HG03354 (cell line): Measurements from ENCODE around the gene LIN7A.
"Not testable (repeated sequence)": the region's sequence is repeated elsewhere in the genome, so short reads cannot be mapped to it uniquely, and the experiment has no call there.

Experiments used
- ATAC-seq: cut with Tn5 transposase; IDR thresholded peaks from one replicate; pipeline ENCODE4 v1.9.1; 2021; ENCODE audit warnings: mild to moderate bottlenecking; ENCODE audit not compliant: unreplicated experiment, poor library complexity, severe bottlenecking

LIN7A gene

DNA sequence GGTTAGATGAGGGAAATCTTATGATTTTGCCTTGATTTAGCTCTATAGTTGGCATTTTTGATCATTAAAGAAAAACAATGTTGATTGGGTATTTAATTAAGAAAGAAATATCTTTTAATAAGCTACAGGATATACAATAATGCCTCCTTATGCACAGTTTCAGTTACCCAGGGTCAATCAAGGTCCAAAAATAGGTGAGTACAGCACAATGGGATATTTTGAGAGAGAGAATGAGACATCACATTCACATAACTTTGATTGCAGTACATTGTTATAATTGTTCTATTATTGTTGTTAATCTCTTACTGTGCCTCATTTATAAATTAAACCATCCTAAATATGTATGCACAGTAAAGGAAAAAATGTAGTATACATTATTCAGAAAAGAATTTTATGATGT, 118.9 kb downstream of the LIN7A start:
- ATAC-seq: no peak

DNA sequence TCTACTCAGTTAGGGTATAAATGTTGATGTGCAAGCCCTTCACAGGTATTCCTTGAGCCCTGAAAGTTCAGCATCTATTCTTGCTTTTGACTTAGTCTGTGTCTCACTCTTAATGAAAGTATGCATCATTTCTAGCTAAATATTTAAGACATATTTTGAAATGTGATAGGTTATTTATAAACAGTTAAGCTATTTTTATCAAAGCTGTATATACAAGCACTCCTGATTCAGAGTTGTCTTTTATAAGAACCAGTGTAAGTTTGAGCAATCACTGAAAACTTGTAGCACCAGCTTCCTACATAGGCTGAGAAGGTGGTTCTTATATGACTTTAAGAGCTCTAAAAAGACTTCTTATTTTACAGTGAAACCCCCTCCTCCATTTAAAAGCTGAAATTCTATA, 122.4 kb downstream of the LIN7A start:
- ATAC-seq: no peak

DNA sequence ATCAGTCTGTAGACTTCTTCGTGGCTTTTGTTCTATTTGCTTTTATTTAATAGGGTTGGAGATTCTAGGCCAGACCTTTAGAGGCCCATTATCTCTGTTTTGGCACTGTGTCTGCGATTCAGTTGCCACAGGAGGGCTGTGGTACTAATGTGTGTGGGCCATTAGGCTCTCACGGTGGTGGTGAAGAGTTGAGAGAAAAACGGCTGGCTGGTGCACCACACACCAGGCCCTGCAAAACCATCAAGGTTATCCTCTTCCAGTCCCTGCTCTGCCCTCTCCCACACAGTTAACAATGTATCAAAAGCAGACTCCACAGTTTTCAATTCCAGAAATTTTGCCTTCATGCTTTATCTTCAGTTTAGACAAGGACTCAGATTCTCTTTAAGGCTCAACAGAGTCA, 123.3 kb downstream of the LIN7A start:
- no peak for ATAC-seq

DNA sequence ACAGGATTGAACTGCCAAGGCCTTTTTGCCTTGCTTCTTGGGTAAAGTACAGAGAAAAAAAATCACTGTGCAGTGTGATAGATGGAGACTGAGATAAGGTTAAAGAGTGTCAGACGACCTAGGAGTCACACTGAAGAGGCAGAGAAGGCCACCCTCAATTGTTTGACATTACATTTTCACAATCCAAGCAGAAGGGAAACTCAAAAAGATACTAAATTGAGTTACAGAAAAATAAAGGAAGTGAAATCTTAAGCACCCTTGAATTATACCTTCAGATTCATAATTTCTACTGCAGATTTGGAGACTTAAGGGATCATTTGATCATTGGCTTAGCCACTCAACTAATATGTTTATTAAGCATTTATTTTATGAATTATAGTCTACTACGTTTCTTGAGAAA, 123.9 kb downstream of the LIN7A start:
- ATAC-seq: no peak

DNA sequence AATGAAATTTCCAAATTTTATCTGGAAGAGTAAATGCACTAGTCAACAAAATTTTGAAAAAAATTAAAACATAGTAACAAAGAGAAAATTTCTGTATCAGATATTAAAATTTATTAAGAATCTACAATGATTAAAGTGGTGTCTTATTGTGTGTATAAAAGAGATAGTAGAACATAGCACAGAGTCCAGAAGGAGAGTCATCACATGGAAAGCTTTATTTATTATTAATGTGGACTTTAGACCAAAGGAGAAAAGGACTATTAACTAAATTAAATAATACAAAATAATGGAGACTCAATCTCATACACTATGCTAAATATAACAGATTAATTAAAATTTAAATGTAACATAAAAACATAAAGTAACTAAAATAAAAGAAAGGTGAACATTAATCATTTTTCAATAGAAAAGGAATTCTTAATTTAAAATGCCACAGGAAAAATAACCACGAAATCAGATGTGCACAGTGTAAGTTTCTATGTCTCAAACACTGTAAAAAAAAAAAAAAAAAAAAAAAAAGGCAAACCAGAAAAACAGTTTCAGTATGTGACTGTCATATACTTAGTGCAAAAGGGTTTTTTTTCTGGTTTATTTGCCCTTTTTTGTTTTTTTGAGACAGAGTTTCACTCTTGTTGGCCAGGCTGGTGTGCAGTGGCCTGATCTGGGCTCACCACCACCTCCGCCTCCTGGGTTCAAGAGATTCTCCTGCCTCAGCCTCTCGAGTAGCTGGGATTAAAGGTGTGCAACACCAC, 125.6 kb downstream of the LIN7A start:
- no peak for ATAC-seq

DNA sequence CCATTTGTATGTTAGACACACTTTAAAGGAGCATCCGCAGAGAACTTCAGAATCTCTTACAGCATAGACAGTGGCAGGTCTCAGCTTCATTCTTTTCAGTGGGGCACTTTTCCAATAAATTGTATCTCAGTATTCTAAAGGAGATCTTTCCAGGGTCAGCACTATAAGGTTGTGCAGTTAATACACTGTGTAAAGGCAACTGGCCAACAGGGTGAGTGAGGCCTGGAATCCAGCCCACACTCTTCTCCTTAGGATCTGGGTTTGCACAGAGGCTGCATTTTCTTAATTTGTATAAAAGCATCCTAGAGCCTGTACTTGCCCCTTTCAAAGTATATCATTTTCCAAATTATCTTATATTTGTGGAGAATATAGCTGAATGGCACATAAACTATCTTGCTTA, 126.9 kb downstream of the LIN7A start:
- ATAC-seq: no peak

DNA sequence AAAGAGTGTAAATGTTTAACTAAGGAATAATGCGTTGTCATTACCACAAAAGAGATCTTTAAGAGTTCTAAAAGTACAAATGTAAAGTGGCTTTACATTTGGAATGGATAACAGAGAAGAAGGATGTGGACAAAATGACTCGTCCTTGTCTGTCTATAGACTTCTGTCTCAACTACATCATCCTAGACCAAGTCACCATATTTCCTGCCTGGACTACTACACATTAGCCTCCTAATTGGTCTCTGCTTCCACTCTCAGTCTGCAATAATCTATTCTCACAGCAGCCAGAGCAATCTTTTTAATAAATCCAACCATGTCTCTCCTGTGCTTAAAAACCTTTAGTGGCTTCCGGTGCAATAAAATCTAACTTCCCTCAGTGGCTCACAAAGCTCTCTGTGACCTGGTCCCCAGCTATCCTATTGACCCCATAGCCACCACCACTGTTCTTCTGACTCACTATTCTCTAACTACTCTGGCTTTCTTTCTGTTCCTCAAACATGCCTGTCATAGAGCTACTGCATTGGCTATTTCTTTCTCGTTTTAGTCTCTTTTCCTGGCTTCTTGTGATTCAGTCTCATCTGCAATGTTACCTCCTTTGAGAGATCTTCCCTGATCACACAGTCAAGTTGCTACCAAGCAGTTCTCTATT, 130.0 kb downstream of the LIN7A start:
- peak; percentile 85 for ATAC-seq

DNA sequence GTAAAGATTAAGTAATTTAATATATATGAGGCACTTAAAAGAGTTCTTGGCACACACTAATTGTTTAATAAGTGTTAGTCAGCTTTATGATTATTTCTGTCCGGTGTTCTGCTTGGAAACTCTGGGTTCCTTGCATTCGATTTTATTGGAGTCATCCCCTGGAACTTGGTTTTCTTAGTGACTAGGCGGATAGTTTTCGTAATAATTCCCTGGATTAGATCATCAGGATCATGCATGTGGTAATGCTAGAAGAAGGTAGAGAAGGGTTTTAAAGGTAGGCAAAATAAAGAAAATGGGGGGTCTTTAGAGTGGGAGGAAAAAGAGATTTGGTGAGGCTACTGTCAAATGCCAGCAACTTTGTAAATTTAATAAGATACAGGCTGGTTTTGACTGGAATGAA, 132.6 kb downstream of the LIN7A start:
- no peak for ATAC-seq

DNA sequence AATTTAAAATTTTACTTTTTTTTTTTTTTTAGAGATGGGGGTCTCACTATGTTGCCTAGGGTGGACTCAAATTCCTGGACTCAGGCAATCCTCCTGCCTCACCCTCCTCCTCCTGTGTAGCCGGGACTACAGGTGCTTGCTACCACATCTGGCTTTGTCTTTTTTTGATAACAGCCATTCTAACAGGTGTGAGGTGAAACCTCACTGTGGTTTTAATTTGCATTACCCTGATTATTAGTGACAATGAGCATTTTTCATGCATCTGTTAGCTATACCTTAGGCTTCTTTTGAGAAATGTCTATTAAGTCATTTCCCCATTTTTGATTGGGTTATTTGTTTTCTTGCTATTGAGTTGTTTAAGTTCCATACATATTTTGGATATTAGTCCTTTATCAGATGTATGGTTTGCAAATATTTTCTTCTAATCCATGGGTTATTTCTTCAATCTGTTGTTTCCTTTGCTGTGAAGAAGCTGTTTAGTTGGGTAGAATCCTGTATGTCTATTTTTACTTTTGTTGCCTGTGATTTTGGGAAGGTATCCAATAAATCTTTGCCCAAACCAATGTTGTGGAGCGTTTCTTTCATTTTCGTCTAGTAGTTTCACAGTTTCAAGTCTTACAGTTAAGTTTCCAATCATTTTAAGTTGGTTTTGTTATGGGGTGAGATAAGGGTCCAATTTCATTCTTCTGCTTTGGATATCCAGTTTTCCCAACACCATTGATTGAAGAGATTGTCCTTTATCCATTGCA, 134.9 kb downstream of the LIN7A start:
- ATAC-seq: peak; percentile 79

DNA sequence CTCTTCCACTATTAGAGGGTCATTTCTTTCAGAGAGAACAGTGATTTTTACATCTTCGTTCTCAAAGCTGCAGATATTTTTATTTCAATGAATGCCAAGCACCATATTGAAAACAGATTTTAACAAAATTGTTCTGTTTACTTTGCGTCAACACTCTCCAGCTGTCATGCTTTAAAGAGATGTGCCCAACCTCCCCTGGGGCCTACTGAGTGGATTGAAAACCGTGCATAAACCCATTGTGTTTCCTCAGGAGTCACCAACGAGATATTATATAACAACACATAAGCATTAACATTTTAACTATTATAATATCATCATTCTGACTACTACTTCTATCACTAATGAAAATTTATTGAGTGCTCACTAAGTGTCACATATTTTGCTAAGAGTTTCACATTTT, 139.5 kb downstream of the LIN7A start:
- no peak for ATAC-seq

DNA sequence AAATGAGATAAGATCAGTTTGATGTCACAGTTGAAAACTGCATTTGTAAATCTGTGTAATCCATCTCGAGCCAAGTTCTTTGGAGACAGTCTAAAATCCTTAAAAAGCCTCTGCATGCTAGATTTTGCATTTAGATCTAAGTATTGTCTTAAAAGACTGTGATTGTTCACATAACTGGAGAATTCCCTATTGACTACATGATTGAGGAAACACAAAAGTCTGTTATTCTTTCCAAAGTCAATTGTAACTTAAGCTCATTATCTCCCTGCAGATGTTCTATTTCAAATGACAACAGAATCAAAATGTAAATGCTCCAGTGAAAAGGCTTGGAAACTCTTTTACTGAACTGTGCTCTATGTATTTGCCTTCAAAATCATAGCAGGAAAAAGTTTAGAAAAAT, 143.2 kb downstream of the LIN7A start:
- no peak for ATAC-seq

DNA sequence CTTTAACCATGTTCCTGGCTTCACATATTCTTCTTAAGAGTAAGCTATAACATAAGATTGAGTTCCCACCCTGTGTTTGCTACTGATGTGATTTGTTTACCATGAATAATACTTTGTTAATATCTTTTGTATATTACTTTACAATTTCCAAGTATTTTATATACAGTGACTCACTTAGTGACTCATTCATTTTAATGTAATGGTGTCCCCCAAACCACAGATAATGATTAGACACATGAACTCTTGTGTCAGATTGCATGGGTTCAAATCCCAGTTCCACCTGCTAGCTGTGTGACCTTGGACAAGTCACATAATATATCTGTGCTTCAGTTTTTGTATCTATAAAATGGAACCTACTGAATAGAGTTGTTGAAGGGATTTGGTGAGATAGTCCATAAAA, 144.9 kb downstream of the LIN7A start:
- no peak for ATAC-seq

DNA sequence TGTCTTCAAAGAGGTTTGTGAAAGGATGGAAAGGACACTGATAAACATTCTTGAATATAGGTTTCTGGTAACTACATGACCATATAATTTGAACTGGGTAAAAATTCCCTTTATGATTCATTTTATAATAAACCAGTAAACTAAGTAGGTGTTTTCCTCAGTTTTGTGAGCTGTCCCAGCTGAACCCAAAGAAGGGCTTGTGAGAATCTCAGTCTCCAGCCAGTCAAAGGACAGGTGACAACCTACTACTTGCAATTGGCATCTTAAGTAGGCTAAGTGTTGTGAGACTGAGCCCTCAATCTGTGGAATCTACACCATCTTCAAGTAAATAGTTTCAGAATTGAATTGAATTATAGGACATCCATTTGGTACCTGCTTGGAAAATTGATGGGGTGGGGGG, 145.9 kb downstream of the LIN7A start:
- no peak for ATAC-seq

DNA sequence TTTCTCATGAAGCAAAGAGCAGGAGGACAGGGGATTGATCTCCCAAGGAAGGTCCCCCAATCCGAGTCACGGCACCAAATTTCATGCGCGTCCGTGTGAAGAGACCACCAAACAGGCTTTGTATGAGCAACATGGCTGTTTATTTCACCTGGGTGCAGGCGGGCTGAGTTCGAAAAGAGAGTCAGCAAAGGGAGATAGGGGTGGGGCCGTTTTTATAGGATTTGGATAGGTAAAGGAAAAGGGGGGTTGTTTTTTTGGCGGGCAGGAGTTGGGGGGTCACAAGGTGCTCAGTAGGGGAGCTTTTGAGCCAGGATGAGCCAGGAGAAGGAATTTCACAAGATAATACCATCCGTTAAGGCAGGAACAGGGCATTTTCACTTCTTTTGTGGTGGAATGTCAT, 149.3 kb downstream of the LIN7A start:
- not testable (repeated sequence) for ATAC-seq

DNA sequence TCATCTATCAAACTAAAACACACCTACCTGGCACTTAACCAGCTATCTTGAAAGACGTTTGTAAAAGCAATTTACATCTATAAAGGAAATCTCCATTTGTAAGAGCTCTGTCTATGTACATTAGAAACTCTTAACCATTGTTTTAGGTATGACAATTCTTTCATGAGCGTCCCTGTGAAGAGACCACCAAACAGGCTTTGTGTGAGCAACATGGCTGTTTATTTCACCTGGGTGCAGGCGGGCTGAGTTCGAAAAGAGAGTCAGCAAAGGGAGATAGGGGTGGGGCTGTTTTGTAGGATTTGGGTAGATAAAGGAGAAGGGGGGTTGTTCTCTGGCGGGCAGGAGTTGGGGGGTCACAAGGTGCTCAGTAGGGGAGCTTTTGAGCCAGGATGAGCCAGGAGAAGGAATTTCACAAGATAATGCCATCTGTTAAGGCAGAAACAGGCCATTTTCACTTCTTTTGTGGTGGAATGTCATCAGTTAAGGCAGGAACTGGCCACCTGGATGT, 154.7 kb downstream of the LIN7A start:
- ATAC-seq: not testable (repeated sequence)

DNA sequence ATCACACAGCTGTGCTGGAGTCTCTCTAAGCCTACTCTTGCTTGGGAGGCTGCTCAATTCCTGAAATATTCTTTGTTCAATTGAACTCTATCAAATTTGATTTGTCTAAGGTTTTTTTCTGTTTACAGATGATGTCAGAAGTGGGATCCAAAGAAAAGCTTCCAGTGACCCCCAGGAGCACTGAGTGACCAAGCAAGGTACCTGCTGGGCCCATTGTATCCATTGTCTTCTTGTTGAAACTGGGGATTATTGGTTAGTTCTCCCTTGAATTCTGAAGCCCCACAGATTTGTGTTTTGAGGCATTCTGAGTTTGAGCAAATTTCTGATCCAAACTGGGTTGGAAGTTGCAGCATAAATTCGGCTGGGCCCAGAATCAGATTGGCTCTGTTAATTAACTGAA, 156.4 kb downstream of the LIN7A start:
- ATAC-seq: no peak

DNA sequence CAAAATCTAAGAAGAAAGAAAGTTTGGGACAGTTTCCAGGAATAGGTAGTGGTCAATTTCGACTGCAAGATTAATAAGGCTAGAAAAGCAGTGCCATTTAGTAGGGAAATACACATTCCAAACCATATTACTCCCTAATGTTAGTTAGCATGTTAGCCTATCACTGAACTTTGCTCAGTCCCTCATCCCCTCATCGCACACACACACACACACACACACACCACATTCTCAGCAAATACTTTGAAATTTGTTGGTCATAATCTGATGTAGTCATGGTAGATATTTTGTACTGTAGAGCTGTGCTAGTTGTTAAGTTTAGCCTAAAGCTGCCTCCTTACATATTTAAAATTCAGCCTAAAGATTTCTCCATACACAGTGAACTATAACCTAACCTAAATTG, 157.0 kb downstream of the LIN7A start:
- no peak for ATAC-seq

DNA sequence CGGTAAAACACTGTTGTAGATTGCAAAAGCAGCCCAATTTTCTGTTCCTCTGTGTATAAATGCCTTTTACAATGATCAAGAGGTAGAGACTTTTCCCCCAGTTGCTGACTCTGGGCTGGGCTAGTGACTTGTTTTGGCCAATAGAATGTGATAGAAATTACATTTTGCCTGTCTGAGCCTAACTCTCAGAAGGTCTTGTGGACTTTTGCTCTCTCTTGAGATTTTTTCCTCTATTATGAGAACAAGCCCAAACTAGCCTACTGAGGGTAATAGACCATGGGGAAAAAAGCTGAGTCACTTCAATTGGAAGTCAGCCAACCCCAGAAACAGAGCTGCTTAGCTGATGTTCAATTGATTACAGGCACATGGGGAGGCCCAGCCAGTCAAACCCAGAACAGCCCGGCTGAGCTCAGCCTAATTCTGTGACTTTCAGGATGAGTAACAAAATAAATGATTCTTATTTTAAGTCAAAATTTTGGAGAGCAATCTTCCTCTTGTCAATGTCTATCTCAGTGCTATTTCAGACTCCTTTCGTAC, 159.7 kb downstream of the LIN7A start:
- ATAC-seq: peak; percentile 98

DNA sequence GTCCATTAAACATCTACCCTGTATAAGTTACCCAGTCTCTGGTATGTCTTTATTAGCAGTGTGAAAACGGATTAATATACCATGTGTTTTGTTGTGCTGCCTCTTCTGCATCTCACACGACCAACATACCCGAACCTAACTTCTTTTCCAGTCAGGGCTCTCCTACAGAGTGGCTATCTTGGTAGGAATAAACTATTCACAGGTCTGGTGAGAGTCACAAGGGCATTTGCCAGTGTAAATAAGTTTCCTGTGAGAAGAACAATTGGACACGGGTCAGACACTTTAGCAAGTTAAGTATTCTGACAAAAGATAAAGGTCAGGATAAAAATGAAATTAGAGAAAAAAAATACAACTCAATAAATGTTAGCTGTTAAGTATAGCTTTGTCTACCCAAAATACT, 160.1 kb downstream of the LIN7A start:
- ATAC-seq: peak; percentile 0

DNA sequence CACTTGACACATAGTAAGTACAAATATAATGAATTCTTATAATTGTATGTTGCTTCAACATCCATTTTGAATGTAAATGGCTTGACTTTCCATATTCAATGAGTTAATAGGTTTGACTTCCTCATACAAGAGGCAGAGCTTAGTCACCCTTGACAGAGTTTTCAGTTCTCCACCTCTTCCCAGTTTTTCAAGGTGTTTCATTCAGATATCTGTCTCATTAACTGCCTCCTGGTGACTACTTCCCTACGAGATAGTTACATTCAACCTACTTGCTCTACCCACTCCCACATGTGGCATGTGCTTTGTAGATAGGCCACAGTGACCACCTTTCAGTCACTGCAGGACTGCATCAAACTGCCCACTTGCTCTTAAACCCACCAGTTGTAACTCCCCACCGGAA, 161.0 kb downstream of the LIN7A start:
- no peak for ATAC-seq

DNA sequence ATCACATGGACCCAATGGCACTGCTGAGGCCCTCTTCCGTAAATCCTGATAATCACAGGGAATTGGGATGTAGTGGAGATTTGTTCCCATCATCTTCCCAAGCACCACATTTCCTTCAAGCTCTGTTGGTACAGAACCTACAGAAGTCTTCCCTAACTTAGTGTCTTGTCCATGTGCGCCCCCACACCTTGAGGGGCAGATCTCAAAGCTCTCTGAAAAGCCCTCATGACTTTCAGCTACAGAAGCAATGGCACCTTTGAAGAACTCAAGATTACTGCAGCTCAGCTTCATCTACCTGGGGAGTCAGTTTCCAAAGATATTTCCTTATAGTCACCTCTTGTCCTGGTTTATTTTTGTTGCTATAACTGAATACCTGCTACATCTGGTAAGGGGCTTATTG, 166.8 kb downstream of the LIN7A start:
- no peak for ATAC-seq
